Measurements from ENCODE around the gene WDR6. TPM values are rescaled to one million over a fixed set of nuclear protein-coding genes. Genes with fewer than 3 reads are reported as not detected.

WDR6 gene
- total and polyA plus RNA-seq, 8 donors: 51.6 to 184 (median 141) TPM

DNA sequence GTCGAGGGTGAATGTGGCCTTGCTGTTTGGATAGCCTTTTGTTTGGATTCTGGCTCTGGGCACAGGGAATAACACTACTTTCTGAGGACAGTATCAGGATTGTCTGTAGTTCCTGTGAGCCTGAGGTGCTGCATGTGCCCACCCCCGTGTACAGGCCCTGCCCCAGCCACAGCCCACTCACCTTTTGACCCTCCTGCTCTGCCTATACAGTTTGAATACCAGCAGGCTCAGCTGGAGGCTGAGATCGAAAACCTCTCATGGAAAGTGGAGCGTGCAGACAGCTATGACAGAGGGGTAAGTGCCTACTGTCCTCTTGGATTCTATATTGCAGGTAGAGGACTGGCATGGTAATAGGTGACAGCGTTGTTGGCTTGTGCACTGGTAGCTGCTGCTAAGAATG lies 24.5 kb upstream of the WDR6 start:
- DNase-seq: no peak
- intact Hi-C loops (cut with DNase I; ENCODE audit: low total_unique reads): no loop called here
- H3K27ac ChIP-seq: no peak overlapping the region
- TF ChIP-seq POLR2A (IDR thresholded peaks at IDR 0.05) (no peak), EP300 (IDR thresholded peaks at IDR 0.05) (no peak), POLR2AphosphoS5 (IDR thresholded peaks at IDR 0.05) (no peak)
- TF ChIP-seq, protein P1, sequence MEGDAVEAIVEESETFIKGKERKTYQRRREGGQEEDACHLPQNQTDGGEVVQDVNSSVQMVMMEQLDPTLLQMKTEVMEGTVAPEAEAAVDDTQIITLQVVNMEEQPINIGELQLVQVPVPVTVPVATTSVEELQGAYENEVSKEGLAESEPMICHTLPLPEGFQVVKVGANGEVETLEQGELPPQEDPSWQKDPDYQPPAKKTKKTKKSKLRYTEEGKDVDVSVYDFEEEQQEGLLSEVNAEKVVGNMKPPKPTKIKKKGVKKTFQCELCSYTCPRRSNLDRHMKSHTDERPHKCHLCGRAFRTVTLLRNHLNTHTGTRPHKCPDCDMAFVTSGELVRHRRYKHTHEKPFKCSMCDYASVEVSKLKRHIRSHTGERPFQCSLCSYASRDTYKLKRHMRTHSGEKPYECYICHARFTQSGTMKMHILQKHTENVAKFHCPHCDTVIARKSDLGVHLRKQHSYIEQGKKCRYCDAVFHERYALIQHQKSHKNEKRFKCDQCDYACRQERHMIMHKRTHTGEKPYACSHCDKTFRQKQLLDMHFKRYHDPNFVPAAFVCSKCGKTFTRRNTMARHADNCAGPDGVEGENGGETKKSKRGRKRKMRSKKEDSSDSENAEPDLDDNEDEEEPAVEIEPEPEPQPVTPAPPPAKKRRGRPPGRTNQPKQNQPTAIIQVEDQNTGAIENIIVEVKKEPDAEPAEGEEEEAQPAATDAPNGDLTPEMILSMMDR (IDR thresholded peaks at IDR 0.05): no peak
- H3K4me3 ChIP-seq: no peak overlapping the region
- H3K27me3 ChIP-seq: no peaks in the 10 kb centered on the region
- 70 to 83% (median 70%) methylated on average over 3 to 5 of the region's 5 CpGs for WGBS, 5 donors
- H3K4me1 ChIP-seq: peaks cover 0 to 1% (median 0%) of the 10 kb centered on the region in 4 donors
- H3K9me3 ChIP-seq: no peaks in the 10 kb centered on the region
- peaks cover 67 to 96% (median 93%) of the 10 kb centered on the region in 4 donors for H3K36me3 ChIP-seq

DNA sequence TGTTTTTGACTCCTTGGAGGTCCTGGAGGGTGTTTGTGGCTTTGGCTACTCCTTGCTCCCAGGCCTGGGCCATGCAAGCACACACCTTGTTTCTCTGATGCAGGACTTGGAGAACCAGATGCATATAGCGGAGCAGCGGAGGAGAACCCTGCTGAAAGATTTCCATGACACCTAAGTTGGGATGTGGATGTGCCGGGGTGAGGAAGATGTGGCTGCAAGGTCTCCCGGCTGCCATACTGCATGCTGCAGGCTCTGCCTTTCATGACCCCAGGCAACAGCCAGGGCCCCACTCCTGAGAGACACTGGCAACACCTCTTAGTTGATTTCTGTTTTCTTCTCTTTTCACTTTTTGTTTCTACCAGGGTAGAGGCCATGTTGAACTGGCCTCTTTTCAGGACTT lies 24.1 kb upstream of the WDR6 start:
- Histone ChIP-seq H3K4me1 (peaks cover 2 to 5% (median 2%) of the 10 kb centered on the region in 4 donors), H3K27ac (no peak overlapping the region), H3K9me3 (no peaks in the 10 kb centered on the region), H3K4me3 (no peak overlapping the region), H3K36me3 (peaks cover 63 to 92% (median 89%) of the 10 kb centered on the region in 4 donors), H3K27me3 (no peaks in the 10 kb centered on the region)
- TF ChIP-seq, protein P1 (IDR thresholded peaks at IDR 0.05): no peak
- TF ChIP-seq POLR2AphosphoS5 (IDR thresholded peaks at IDR 0.05) (no peak), POLR2A (IDR thresholded peaks at IDR 0.05) (no peak), EP300 (IDR thresholded peaks at IDR 0.05) (no peak)
- DNase-seq: no peak
- 89 to 98% (median 94%) methylated on average over 4 of the region's 4 CpGs for WGBS, 5 donors
- intact Hi-C loops (cut with DNase I; ENCODE audit: low total_unique reads): no loop called here

DNA sequence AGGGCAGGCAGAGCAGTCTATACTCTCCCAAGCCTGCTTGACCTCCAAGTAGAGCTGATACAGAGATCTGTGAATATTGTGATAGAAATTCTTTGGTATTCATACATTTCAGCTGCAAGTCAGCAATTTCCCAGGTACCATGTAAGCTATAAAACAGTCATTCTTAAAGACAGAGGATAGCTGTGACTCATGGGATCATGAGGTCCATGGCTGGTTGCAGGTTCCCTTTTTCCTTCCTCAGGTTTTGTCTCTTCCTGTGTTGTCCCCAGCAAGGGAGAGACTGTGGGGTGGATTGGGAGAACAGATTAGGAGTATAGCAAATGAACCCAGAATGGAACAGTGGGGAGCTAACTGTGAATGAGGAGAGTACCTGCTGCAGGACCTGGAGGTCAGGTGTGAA lies 22.5 kb upstream of the WDR6 start:
- H3K4me3 ChIP-seq: no peak overlapping the region
- TF ChIP-seq, protein P1 (IDR thresholded peaks at IDR 0.05): no peak
- no peak for TF ChIP-seq POLR2A (IDR thresholded peaks at IDR 0.05)
- no peak for TF ChIP-seq POLR2AphosphoS5 (IDR thresholded peaks at IDR 0.05)
- no peak for TF ChIP-seq EP300 (IDR thresholded peaks at IDR 0.05)
- no peak for DNase-seq
- H3K27me3 ChIP-seq: no peaks in the 10 kb centered on the region
- no peaks in the 10 kb centered on the region for H3K9me3 ChIP-seq
- intact Hi-C loops (cut with DNase I; ENCODE audit: low total_unique reads): no loop called here
- H3K27ac ChIP-seq: no peak overlapping the region
- peaks cover 15 to 21% (median 17%) of the 10 kb centered on the region in 4 donors for H3K4me1 ChIP-seq
- H3K36me3 ChIP-seq: peaks cover 50 to 76% (median 73%) of the 10 kb centered on the region in 4 donors

DNA sequence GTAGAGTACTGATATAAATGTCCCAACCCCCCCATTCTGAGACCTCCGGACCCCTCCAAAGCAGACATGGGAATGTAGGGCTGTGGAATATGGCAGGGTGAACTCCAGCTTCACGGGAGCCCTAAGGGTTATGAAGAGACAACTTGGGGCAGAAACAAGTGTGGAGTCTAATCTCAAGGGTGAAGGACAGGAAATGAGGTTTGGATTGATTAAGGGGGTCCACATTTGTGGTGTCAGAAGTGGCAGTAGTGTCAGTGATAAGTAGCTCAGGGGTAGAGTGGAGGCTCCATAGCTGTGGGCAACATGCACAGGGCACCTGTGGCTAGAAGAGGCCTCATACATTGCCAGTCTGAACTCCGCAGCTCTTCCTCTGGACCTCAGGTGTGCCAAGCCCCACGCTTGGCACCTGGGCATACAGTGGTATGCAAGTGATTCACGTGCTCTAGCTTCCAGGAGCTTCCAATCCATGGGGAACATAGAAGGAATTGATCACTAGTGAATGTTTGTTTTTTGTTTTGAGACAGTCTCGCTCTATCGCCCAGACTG lies 21.3 kb upstream of the WDR6 start:
- 86 to 97% (median 90%) methylated on average over 7 of the region's 7 CpGs for WGBS, 5 donors
- Histone ChIP-seq H3K4me3 (no peak overlapping the region), H3K27me3 (no peaks in the 10 kb centered on the region), H3K4me1 (peaks cover 17 to 25% (median 21%) of the 10 kb centered on the region in 4 donors), H3K36me3 (peaks cover 38 to 64% (median 61%) of the 10 kb centered on the region in 4 donors), H3K9me3 (no peaks in the 10 kb centered on the region), H3K27ac (no peak overlapping the region)
- DNase-seq: no peak
- intact Hi-C loops (cut with DNase I; ENCODE audit: low total_unique reads): no loop called here
- no peak for TF ChIP-seq POLR2A (IDR thresholded peaks at IDR 0.05)
- TF ChIP-seq EP300 (IDR thresholded peaks at IDR 0.05): no peak
- TF ChIP-seq, protein P1 (IDR thresholded peaks at IDR 0.05): no peak
- no peak for TF ChIP-seq POLR2AphosphoS5 (IDR thresholded peaks at IDR 0.05)

Data from stomach (tissue), 9 donors.